HCT116 (cell line): Measurements from ENCODE around the gene CRAT. TPM values are rescaled to one million over a fixed set of nuclear protein-coding genes. Genes with fewer than 3 reads are reported as not detected.

Experiments used
- ATAC-seq: fragments of 200-7000 bp; cut with Tn5 transposase; 2 replicates; pipeline ENCODE4 v1.9.1; 2020; ENCODE audit warnings: mild to moderate bottlenecking, moderate library complexity
- BruUV-seq: library from RNA; stranded (reverse); fragments of 400-500 nt; replicated peaks from 2 replicates; lab custom pipeline; 2021; lab: Mats Ljungman, UMichigan
- CTCF ChIA-PET: fragments of 300-600 bp; sonication (Branson Sonifier 250); formaldehyde crosslinking; loops from one replicate; lab custom pipeline; 2021; ENCODE audit warnings: antibody characterized with exemption; lab: Charles Lee
- POLR2A ChIA-PET: fragments of 300-600, 350-600 bp; sonication (Branson Sonifier 250); formaldehyde crosslinking; loops from one replicate; lab custom pipeline; 2021; ENCODE audit warnings: antibody characterized with exemption; lab: Charles Lee
- RAD21 ChIA-PET, 2 experiments: fragments of 300-600 bp; sonication (Branson Sonifier 250); formaldehyde crosslinking; loops; one replicate each; lab custom pipeline; 2023; ENCODE audit warnings: low total read pairs in 2 of 2; ENCODE audit not compliant: uncharacterized antibody in 2 of 2, unreplicated experiment in 2 of 2, low non-redundant PET in 1 of 2; lab: Charles Lee
- DNase-seq: peaks from one replicate; pipeline ENCODE4 v3.0.0-alpha.2; 2010; ENCODE audit warnings: low read depth, low spot score
- H2AFZ ChIP-seq: fragments of 200-600 bp; shearing (Covaris generic), sonication (generic); 2 replicates; pipeline ENCODE4 v1.6.1; 2017; ENCODE audit warnings: low read depth, mixed run types, mixed read lengths, antibody characterized with exemption, low read length; ENCODE audit not compliant: poor library complexity, severe bottlenecking
- H3K27ac ChIP-seq: 2 replicates; pipeline ENCODE4 v1.5.1; 2012; ENCODE audit warnings: low read depth, low read length
- H3K27me3 ChIP-seq: fragments of 200-600 bp; sonication (generic); 2 replicates; pipeline ENCODE4 v1.6.1; 2016; ENCODE audit warnings: mixed run types, low read length, mixed read lengths; ENCODE audit not compliant: insufficient read depth
- H3K36me3 ChIP-seq, 2 experiments: fragments of 200-500 bp in 1 of 2; fragments of 200-600 bp in 1 of 2; sonication (Bioruptor generic) in 1 of 2; sonication (generic) in 1 of 2; 2 replicates each; pipeline versions ENCODE4 v1.5.1 to v1.6.1; 2014 to 2016; ENCODE audit warnings: low read length in 2 of 2, inconsistent platforms in 1 of 2, mixed read lengths in 1 of 2, mixed run types in 1 of 2; ENCODE audit not compliant: insufficient read depth in 2 of 2, control insufficient read depth in 1 of 2
- H3K4me1 ChIP-seq, 2 experiments: fragments of 200-600 bp in 1 of 2; sonication (generic) in 1 of 2; 2 replicates each; pipeline versions ENCODE4 v1.5.1 to v1.6.1; 2012 to 2017; ENCODE audit warnings: low read length in 2 of 2, inconsistent platforms in 1 of 2, mild to moderate bottlenecking in 1 of 2, mixed read lengths in 1 of 2, mixed run types in 1 of 2, moderate library complexity in 1 of 2; ENCODE audit not compliant: insufficient read depth in 2 of 2, control insufficient read depth in 1 of 2
- H3K4me2 ChIP-seq: fragments of 200-600 bp; sonication (generic); 2 replicates; pipeline ENCODE4 v1.6.1; 2017; ENCODE audit warnings: mixed run types, low read length, mixed read lengths
- H3K4me3 ChIP-seq, 2 experiments: fragments of 200-600 bp in 1 of 2; sonication (generic) in 1 of 2; replicated peaks in 1 of 2; 2 replicates each; pipeline ENCODE4 v1.5.1; 2011 to 2016; ENCODE audit warnings: low read length in 2 of 2, control low read depth in 1 of 2, low read depth in 1 of 2, mild to moderate bottlenecking in 1 of 2, mixed read lengths in 1 of 2, mixed run types in 1 of 2
- H3K79me2 ChIP-seq: fragments of 200-600 bp; sonication (generic); 2 replicates; pipeline ENCODE4 v1.6.1; 2017; ENCODE audit warnings: mild to moderate bottlenecking, mixed run types, low read length, moderate library complexity, mixed read lengths; ENCODE audit not compliant: insufficient read depth
- H3K9ac ChIP-seq: fragments of 200-600 bp; sonication (generic); 2 replicates; pipeline ENCODE4 v1.6.1; 2016; ENCODE audit warnings: low read length, mixed read lengths
- H3K9me2 ChIP-seq: fragments of 200-600 bp; sonication (generic), shearing (Covaris generic); 2 replicates; pipeline ENCODE4 v1.6.1; 2017; ENCODE audit warnings: mixed run types, mild to moderate bottlenecking, moderate library complexity; ENCODE audit not compliant: insufficient read depth
- H3K9me3 ChIP-seq, 2 experiments: fragments of 200-500 bp in 1 of 2; fragments of 200-600 bp in 1 of 2; sonication (Bioruptor generic) in 1 of 2; sonication (generic) in 1 of 2; 2 replicates each; pipeline ENCODE4 v1.6.1; 2014 to 2017; ENCODE audit warnings: low read length in 2 of 2, mixed read lengths in 2 of 2, inconsistent platforms in 1 of 2, low read depth in 1 of 2, mild to moderate bottlenecking in 1 of 2, mixed run types in 1 of 2, moderate library complexity in 1 of 2; ENCODE audit not compliant: control insufficient read depth in 1 of 2, insufficient read depth in 1 of 2
- H4K20me1 ChIP-seq: fragments of 200-600 bp; sonication (generic), shearing (Covaris generic); 2 replicates; pipeline ENCODE4 v1.6.1; 2017; ENCODE audit warnings: mixed run types, mild to moderate bottlenecking, moderate library complexity; ENCODE audit not compliant: insufficient read depth
- CBX3 ChIP-seq: IDR thresholded peaks from 2 replicates; pipeline ENCODE4 v1.6.1; 2012; ENCODE audit warnings: low read depth
- CEBPB ChIP-seq: IDR thresholded peaks from 2 replicates; pipeline ENCODE4 v1.6.1; 2012; ENCODE audit warnings: low read depth
- ELF1 ChIP-seq: IDR thresholded peaks from 2 replicates; pipeline ENCODE4 v1.6.1; 2012; ENCODE audit warnings: low read depth, borderline replicate concordance
- EZH2phosphoT487 ChIP-seq: fragments of 200-600 bp; IDR thresholded peaks from 2 replicates; pipeline ENCODE4 v1.6.1; 2018; ENCODE audit warnings: antibody characterized with exemption, borderline replicate concordance
- FOSL1 ChIP-seq: IDR thresholded peaks from 2 replicates; pipeline ENCODE4 v1.6.1; 2012; ENCODE audit warnings: low read depth
- JUND ChIP-seq: IDR thresholded peaks from 2 replicates; pipeline ENCODE4 v1.6.1; 2012
- POLR2A ChIP-seq: IDR thresholded peaks from 2 replicates; pipeline ENCODE4 v1.7.0; 2011; ENCODE audit warnings: borderline replicate concordance; ENCODE audit not compliant: insufficient read depth, insufficient read length; ENCODE audit errors: extremely low read depth
- SP1 ChIP-seq: IDR thresholded peaks from 2 replicates; pipeline ENCODE4 v1.6.1; 2012; ENCODE audit warnings: low read depth
- SRF ChIP-seq: IDR thresholded peaks from 2 replicates; pipeline ENCODE4 v1.6.1; 2012; ENCODE audit warnings: low read depth
- ZFX ChIP-seq: fragments of 450-650 bp; IDR thresholded peaks from 2 replicates; pipeline ENCODE4 v1.6.1; 2017
- ZNF274 ChIP-seq: fragments of 200-500 bp; sonication (Bioruptor generic); IDR thresholded peaks from 2 replicates; pipeline ENCODE4 v1.6.1; 2014; ENCODE audit warnings: mild to moderate bottlenecking, low read depth, low read length, inconsistent platforms
- intact Hi-C: fragments of 100-400 bp; cut with micrococcal nuclease; formaldehyde crosslinking; loops from 2 replicates; pipeline ENCODE4 v1.10.0; 2022
- total RNA-seq: library from RNA; stranded (reverse); gene quantifications from one replicate; pipeline ENCODE4 v1.2.1, GENCODE V29; 2021; ENCODE audit not compliant: unreplicated experiment
- TF ChIP-seq, protein P1 (sequence below): IDR thresholded peaks from 2 replicates; pipeline ENCODE4 v1.6.1; 2011; ENCODE audit warnings: mild to moderate bottlenecking, low read length, moderate library complexity; ENCODE audit not compliant: insufficient replicate concordance; ENCODE audit errors: extremely low read depth

CRAT gene
- total RNA-seq, 1 experiment from 2014 or later = 29.0 TPM

DNA sequence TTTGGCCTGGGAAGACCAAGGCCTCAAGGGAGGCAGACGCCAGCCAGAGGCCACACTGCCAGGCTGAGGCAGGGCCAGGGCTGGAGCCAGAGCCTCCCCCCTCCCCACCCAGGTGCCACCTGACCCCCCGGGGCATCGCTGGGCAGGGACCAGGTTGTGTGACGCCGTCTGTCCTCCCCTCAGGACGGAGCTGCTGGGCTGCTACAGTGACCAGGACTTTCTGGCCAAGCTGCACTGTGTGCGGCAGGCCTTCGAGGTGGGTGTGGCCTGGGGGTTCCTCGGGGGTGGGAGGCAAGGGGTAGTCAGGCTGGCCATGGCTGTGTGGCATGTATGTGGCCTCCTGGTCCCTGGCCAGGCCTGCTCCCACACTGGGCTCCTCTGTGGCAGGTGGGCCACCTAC is 47.5 kb downstream of the CRAT start:
- no peak for DNase-seq
- H3K27me3 ChIP-seq = no peaks in the 10 kb centered on the region
- H4K20me1 ChIP-seq = no peaks in the 10 kb centered on the region
- intact Hi-C loops = no loop called here
- 0 out of 4 replicates have a peak, but pooled peaks cover 0 to 4% of the 10 kb centered on the region in 2 experiments for H3K36me3 ChIP-seq
- no peaks in the 10 kb centered on the region for H3K79me2 ChIP-seq
- RAD21 ChIA-PET = no interaction called here
- H3K4me3 ChIP-seq = no peak overlapping the region
- no peaks in the 10 kb centered on the region for H3K9me3 ChIP-seq
- TF ChIP-seq CBX3 (no peak), CEBPB (no peak), ZNF274 (no peak), SRF (no peak), POLR2A (no peak), ZFX (no peak), EZH2phosphoT487 (no peak), ELF1 (no peak), JUND (no peak), SP1 (no peak), FOSL1 (no peak)
- TF ChIP-seq, protein P1, sequence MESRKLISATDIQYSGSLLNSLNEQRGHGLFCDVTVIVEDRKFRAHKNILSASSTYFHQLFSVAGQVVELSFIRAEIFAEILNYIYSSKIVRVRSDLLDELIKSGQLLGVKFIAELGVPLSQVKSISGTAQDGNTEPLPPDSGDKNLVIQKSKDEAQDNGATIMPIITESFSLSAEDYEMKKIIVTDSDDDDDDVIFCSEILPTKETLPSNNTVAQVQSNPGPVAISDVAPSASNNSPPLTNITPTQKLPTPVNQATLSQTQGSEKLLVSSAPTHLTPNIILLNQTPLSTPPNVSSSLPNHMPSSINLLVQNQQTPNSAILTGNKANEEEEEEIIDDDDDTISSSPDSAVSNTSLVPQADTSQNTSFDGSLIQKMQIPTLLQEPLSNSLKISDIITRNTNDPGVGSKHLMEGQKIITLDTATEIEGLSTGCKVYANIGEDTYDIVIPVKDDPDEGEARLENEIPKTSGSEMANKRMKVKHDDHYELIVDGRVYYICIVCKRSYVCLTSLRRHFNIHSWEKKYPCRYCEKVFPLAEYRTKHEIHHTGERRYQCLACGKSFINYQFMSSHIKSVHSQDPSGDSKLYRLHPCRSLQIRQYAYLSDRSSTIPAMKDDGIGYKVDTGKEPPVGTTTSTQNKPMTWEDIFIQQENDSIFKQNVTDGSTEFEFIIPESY = no peak
- TF ChIP-seq, all 23 proteins: peak for 0
- Histone ChIP-seq H3K4me2 (no peak overlapping the region), H3K27ac (no peak overlapping the region), H3K4me1 (peaks cover 4 to 17% of the 10 kb centered on the region in 2 experiments; a peak in 3 of 4 replicates), H3K9me2 (no peaks in the 10 kb centered on the region), H3K9ac (no peak overlapping the region), H2AFZ (no peak overlapping the region)
- ChIA-PET CTCF (no interaction called here), POLR2A (no interaction called here)
- no TSS peak for BruUV-seq
- no peak for ATAC-seq
